Measurements from ENCODE around the gene LOX.

Gene LOX, protein sequence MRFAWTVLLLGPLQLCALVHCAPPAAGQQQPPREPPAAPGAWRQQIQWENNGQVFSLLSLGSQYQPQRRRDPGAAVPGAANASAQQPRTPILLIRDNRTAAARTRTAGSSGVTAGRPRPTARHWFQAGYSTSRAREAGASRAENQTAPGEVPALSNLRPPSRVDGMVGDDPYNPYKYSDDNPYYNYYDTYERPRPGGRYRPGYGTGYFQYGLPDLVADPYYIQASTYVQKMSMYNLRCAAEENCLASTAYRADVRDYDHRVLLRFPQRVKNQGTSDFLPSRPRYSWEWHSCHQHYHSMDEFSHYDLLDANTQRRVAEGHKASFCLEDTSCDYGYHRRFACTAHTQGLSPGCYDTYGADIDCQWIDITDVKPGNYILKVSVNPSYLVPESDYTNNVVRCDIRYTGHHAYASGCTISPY

DNA sequence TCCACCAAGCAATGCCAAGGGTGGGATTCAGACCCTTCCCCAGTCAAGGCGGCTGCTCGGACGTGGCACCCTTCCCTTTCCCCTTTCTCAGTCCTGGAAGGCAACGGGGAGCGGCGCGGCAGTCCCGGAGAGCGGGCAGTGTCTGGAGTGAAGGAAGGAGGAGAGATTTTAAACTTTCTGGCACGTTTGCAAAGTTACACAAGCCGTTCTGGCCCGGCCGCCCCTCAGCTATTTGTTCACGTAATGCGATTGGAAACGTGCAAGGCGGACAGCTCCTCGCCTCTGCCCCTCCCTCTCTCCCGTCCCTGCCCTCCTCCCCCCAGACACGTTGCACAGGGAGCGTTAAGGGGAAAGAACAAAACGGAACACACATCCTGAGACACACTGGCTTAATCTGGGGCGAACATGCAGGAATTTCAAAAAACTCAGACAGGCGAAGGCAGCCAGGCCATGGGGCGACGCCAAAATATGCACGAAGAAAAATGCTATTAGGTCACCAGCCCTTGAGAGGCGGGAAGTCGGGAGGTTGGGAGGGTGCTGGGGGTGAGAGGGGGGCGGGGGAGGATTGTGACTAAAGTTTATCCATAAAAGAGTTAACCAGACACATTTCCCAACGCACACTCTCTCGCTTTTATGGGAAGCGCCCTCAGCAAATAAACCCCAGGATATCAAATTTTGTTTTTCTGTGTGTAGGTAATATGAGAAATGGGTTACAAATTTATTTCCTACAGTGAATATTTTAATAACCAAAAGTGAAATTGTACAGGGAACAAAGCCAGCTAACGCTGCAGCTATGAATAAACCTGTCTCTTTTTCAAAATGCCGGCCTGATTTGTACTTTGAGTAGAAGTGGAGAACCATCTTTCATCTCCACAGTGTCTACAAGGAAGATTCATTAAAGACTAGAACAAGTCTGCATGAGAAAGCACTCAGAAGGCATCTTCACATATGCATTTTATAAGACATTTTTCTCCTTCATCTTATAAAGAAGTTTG is at the start of gene LOX:
TSS of gene LOX (minus strand) at position 144 of the 995 bp plus-strand sequence. CDS start 274 bp downstream, outside the sequence.
- no peak for DNase-seq (ENCODE audit: low read depth)

- no peak for DNase-seq (ENCODE audit: low read depth)
Observed at GRCh38 chr5:122126756-122127321, 48.8 kb upstream of the LOX start.

DNA sequence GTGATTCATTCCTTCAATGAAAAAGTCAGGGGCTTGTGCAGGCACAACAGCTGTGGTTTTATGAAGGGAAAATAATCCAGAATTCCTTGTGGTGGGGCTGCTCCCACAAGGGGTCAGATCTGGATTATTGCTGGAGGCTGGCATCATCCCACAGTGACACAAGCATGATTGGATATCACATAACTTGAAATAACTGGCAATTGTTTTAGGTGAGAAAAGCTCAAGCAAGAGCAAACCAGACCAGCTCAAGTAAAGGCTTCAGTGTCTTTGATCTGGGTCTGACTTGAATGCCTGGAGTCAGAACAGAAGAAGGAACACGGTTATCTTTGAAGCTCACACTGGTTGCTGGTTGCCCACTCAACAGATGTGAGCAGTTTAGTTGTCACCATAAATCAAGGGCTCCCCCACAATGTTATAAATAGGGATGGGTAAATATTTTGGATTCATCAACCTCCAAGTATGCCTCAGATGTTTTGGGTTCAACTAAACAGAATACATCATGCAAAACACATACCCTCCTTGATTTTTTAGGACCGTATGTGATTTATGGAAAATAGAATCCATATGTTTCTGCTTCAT is 48.2 kb upstream of the LOX start:
- DNase-seq (ENCODE audit: low read depth): no peak

DNA sequence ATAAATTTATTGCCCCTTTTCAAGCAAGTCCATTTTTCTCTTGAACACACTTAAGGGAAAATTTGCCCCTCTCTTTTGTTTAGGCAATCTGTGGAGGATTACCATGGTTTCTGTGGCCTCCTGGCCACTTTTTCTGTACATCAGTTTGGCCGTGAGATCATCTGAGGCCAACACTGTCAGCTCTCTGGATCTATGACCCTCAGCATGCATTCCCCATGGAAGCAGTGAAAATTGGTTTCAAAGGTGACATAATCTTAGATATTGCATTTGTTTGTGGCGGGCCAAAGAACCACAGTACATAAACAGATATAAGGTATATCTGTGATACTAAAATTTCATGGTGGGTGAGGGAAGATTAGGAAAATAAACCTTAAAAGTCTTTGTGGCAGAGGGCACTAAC is 46.7 kb upstream of the LOX start:
- no peak for DNase-seq (ENCODE audit: low read depth)

DNA sequence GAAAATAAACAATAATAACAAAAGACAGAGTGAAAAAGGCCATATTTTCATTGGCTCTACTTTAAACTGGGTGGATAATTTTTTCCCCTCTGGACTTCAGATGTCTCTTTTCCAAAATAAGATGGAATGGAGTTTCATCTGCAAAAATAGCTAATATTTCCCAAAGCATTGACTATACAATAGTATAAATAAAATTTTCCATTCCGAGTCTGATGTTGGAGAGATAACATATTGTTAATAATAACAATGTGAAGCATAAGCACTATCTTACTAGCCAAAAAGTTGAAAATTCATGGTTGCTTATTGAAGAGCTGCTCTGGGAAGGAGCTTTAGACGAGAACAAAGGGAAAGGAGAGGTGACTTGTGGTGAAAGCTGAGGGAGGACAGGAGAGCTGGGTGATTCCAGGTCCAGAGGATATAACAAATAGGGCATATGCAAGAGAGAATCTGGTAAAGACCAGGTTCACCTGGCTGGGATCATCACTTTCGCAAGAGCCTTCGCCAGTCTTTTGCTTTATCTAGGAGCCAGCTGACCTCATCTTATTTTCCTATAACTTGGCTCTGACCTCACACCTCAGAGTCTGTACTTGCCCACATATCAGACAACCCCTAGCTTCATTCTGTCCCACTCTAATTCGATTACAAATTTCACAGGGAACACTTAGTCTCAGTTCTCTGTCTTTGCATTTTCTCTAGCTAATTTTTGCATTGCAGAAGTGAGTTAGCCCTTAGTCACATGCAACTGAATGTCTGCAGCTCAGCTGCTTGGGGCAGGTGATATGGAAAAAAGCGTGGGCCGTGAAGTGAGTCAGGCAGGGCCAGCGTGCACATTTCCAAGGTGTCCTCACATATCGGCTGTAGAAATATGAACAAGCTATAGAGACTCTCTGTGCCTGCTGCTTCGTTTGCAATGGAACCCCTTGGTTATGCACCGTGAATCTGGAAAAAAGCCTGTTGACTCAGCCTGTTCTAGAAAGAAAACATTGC is 43.7 kb upstream of the LOX start:
- no peak for DNase-seq (ENCODE audit: low read depth)

DNA sequence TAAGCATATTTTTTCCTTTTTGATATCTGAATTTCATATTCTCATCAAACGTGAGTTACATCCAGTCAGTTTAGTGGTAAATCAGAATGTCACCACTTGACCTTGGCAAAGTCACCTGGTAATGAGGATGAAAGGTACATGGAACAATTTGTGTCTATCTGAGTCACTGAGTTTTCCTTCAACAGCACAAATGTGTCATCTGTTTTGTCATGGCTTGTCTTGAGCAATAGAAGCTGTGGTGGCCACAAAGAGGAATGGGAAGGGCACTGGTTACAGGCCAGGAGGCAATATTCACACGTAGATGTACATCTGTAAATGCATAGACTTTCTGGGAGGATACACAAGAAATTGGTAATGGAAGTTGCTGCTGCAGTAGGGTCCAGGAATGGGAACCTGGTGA is 42.9 kb upstream of the LOX start:
- DNase-seq (ENCODE audit: low read depth): no peak

GRCh38 chr5:122120493-122120892 is 42.4 kb upstream of the LOX start:
- DNase-seq (ENCODE audit: low read depth): no peak

DNA sequence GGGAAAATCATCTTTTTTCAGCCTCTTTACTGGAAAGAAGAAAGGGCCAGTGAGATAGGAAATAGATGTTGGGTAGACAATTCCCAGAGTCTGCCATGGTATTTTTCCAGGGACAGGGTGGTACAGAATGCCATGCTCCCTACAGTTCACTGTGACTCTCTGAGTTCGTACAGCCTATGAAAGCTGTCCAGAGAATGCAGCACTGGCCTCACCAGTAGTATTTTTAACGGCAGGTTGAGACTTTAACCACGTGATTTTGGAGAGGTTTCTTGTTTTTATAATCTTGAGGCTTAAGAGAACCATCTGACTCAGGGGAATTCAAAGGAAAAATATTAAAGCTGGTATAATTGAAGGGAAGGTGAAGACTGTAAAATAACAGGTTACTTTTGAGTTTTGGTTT is 41.1 kb upstream of the LOX start:
- no peak for DNase-seq (ENCODE audit: low read depth)

DNA sequence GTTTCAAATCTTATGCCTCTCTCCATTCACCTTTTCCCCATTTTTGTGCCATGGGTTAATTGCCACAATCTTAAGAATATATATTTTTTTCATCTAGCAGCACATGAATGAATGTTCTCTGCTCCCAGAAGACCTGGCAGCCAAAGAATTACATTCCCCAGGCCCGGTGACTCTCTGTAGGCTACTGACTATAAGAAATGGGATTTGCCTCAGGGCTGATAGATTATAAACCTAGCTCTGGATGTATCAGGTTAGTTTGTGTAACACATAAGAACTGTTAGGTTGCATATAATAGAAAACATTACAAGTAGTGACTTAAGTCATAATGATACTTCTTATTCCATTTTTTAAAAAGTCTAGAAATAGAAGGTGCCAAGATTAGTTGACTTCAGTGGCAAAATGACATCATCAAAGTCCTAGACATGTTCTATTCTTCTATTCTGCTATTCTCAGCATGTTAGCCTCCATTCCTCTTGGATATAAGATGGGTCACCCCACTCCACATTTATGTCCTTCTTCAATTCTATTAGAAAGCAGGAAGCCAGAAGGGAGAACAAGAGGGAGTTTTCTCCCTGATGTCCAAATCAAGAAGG is 40.4 kb upstream of the LOX start:
- no peak for DNase-seq (ENCODE audit: low read depth)

DNA sequence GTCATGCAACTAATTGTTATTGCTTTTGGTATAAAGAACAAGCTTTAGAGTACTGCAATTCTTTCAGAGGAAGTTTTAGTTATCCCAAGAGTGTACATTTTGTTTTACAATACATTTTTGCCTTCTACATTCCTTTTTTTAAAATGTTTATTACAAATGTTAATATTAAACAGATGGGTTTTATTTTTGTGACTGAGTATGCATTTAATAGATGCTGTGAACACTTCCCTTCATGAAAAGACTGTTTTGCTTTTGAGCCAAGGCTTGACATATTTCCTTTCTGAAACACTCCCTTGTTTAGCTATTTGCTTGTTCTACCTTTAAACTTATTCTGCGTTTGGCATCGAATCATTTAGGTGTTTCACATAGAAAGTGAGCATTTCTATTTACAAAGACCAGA is 36.4 kb upstream of the LOX start:
- no peak for DNase-seq (ENCODE audit: low read depth)

GRCh38 chr5:122112733-122113558 is 34.9 kb upstream of the LOX start:
- no peak for DNase-seq (ENCODE audit: low read depth)

DNA sequence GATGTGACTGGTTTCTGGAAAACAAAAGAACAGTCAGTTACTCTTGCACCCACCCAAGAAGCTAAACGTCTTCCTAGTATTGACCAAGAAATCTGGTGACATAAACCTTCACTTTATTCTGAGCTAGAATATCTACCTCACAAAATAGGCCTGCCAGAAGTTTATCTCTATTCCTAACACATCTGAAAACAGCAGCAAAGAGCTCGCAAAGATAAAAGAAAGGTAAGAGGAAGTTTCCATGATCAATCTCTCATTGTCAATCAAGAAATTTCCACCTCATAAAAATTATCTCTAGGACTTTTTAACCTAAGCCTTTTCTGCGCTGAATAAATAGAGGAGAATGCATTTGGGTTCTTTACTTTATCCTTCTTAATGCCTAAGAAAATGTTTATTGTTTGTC is 34.0 kb upstream of the LOX start:
- DNase-seq (ENCODE audit: low read depth): no peak

DNA sequence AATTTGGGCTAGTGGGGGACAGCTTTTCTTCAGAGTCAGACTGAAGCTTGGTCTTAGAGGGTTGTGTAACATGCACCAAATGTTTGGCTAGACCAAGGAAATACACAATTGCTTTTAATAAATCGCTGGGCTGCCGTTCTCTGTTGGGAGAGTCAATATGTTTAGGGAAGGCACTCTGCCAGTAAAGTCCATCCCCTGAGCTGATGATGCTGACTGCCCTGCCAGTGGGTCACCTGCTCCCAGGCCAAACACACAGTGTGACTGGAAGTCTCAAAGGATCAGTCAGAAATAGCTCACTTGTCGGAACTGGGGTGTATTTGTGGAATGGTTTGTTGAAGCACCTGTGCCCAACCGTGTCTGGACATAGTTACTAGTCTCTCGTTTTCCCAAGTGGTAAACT is 33.4 kb upstream of the LOX start:
- no peak for DNase-seq (ENCODE audit: low read depth)

- DNase-seq (ENCODE audit: low read depth): no peak
Observed at GRCh38 chr5:122110987-122111386, 32.9 kb upstream of the LOX start.

GRCh38 chr5:122107016-122107415 is 29.0 kb upstream of the LOX start:
- DNase-seq (ENCODE audit: low read depth): no peak

GRCh38 chr5:122105909-122106308 is 27.9 kb upstream of the LOX start:
- no peak for DNase-seq (ENCODE audit: low read depth)

- no peak for DNase-seq (ENCODE audit: low read depth)
Observed at GRCh38 chr5:122102825-122103224, 24.8 kb upstream of the LOX start.

DNA sequence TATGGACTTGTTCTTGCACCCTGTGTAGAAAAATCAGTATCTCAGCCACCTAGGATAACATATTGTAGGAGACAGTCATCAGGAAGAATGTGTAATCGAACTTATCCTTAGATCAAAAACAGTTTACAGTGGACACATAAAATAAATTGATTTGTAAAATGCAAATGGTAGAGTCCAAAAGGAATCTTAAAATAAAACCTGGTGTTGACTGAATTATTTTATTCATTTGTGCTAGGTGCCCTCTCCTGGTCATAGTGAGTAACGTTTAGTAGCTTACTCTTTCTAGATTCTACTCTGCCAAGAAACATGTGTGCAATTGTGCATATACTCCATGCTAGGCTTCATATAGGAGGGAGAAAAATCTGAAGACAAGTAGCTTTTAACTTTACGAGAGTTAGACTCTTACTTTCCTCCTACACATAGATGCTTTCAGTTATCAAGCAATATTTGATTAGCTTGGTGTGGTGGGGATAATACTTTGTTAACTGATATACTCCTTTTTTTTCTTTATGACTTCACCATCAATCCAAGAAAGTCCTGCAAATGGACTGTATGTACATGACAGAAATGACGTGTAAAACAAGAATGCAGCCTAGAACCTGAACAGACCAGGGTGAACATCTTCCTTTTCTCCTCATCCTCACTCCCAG is 23.7 kb upstream of the LOX start:
- DNase-seq (ENCODE audit: low read depth): no peak
